Measurements from ENCODE around the gene TGOLN2. TPM values are rescaled to one million over a fixed set of nuclear protein-coding genes. Genes with fewer than 3 reads are reported as not detected.

TGOLN2 gene
- total and polyA plus RNA-seq, 4 donors, result 56.7 to 114 (median 67.5) TPM

GRCh38 chr2:85327160-85327821, 498 bp downstream of the TGOLN2 start:
- no peak for TF ChIP-seq GABPA (IDR thresholded peaks at IDR 0.05 in 1 of 2, conservative IDR thresholded peaks at IDR 0.05 in 1 of 2)
- TF ChIP-seq JUND (IDR thresholded peaks at IDR 0.05), result no peak
- TF ChIP-seq REST (IDR thresholded peaks at IDR 0.05), result no peak
- no peak for TF ChIP-seq NR2F2 (IDR thresholded peaks at IDR 0.05)
- TF ChIP-seq YY1 (IDR thresholded peaks at IDR 0.05), result no peak
- TF ChIP-seq TAF1 (conservative IDR thresholded peaks at IDR 0.05), result no peak
- no peak for TF ChIP-seq HNF4A (conservative IDR thresholded peaks at IDR 0.05)
- no peak for TF ChIP-seq CTCF (IDR thresholded peaks at IDR 0.05; ENCODE audit: low read depth, low read length, missing input control)
- TF ChIP-seq HNF4G (IDR thresholded peaks at IDR 0.05), result no peak
- no peak for TF ChIP-seq RAD21 (IDR thresholded peaks at IDR 0.05)
- TF ChIP-seq MAX (IDR thresholded peaks at IDR 0.05), result no peak
- TF ChIP-seq EGR1 (IDR thresholded peaks at IDR 0.05; ENCODE audit: low read depth in 2 of 2), result no peak
- no peak for TF ChIP-seq RXRA (IDR thresholded peaks at IDR 0.05)
- no peak for TF ChIP-seq FOXA1 (IDR thresholded peaks at IDR 0.05)
- TF ChIP-seq ZBTB33 (IDR thresholded peaks at IDR 0.05), result no peak
- no peak for TF ChIP-seq SP1 (IDR thresholded peaks at IDR 0.05)
- peaks cover 10 to 50% (median 34%) of the 10 kb centered on the region in 4 donors for H3K4me1 ChIP-seq (ENCODE audit: control insufficient read depth in 4 of 4, insufficient read depth in 4 of 4, low read length in 3 of 4)
- no peaks in the 10 kb centered on the region for H3K9me3 ChIP-seq (ENCODE audit: control insufficient read depth in 4 of 4, low read length in 3 of 4)
- H3K27me3 ChIP-seq (ENCODE audit: control insufficient read depth in 4 of 4, insufficient read depth in 4 of 4, low read length in 3 of 4), result no peaks in the 10 kb centered on the region
- 1% methylated on average over 41 of the region's 41 CpGs for WGBS
- peak overlapping the region; percentile 92 to 99 for H3K27ac ChIP-seq (ENCODE audit: low read depth in 1 of 2, low read length in 2 of 2)
- peak overlapping the region; percentile 79 to 98 (median 95) for H3K4me3 ChIP-seq (ENCODE audit: low read depth in 1 of 3, low read length in 3 of 3)
- peak overlapping the region; percentile 81 to 84 for H3K9ac ChIP-seq (ENCODE audit: low read depth in 1 of 2, low read length in 2 of 2)
- DNase-seq (ENCODE audit: low spot score), result peak; percentile 61
- H3K36me3 ChIP-seq (ENCODE audit: control insufficient read depth in 4 of 4, insufficient read depth in 3 of 4, low read depth in 1 of 4, low read length in 3 of 4), result peaks cover 0 to 9% (median 6%) of the 10 kb centered on the region in 4 donors
